Measurements from ENCODE around the gene DUSP9.

The DUSP9 gene

GRCh38 chrX:153635388-153635787 lies 11.6 kb upstream of the DUSP9 start:
- Histone ChIP-seq H3K36me3 (ENCODE audit: control insufficient read depth in 2 of 2, insufficient read depth in 1 of 2, low read length in 2 of 2) (no peaks in the 10 kb centered on the region), H3K4me1 (ENCODE audit: control insufficient read depth, insufficient read depth, low read length) (no peaks in the 10 kb centered on the region), H3K9me3 (ENCODE audit: control insufficient read depth, insufficient read depth, low read depth, low read length) (no peaks in the 10 kb centered on the region), H3K4me3 (ENCODE audit: low read depth, low read length) (no peak overlapping the region), H3K27ac (ENCODE audit: extremely low read depth, low read depth, low read length) (no peak overlapping the region)
- ChIA-PET POLR2A (interaction anchor here (0.6 kb wide), 1 partner anchor 53 kb away, joined by 6 read pairs; no protein-coding TSS in a partner anchor), CTCF (interaction anchor here (0.7 to 3.0 kb wide), 14 partner anchors 10 to 80 kb away, joined by 3 to 21 read pairs (median 6); partner anchors contain the start of genes CCNQ and DUSP9)
- TF ChIP-seq ZNF639 (tag by site-specific recombination; IDR thresholded peaks at IDR 0.05), result no peak
- no peak for TF ChIP-seq ZNF155 (tag by site-specific recombination; IDR thresholded peaks at IDR 0.05)
- TF ChIP-seq ZNF112 (tag by site-specific recombination; IDR thresholded peaks at IDR 0.05), result no peak
- TF ChIP-seq PRDM4 (tag by site-specific recombination; IDR thresholded peaks at IDR 0.05), result no peak
- TF ChIP-seq ZNF324 (tag by site-specific recombination; IDR thresholded peaks at IDR 0.05), result no peak
- TF ChIP-seq GLIS1 (tag by site-specific recombination; IDR thresholded peaks at IDR 0.05), result no peak
- TF ChIP-seq ZNF16 (tag by site-specific recombination; IDR thresholded peaks at IDR 0.05; ENCODE audit: low read depth), result no peak
- TF ChIP-seq ZNF148 (tag by site-specific recombination; IDR thresholded peaks at IDR 0.05; ENCODE audit: borderline replicate concordance), result no peak
- TF ChIP-seq KLF9 (tag by site-specific recombination; IDR thresholded peaks at IDR 0.05; ENCODE audit: low read depth), result no peak
- no peak for TF ChIP-seq OVOL3 (tag by site-specific recombination; IDR thresholded peaks at IDR 0.05)
- no peak for TF ChIP-seq ZNF585B (tag by site-specific recombination; IDR thresholded peaks at IDR 0.05)
- no peak for TF ChIP-seq ZNF664 (tag by site-specific recombination; IDR thresholded peaks at IDR 0.05)
- no peak for TF ChIP-seq ZNF473 (tag by site-specific recombination; IDR thresholded peaks at IDR 0.05)

- POLR2A ChIA-PET, result no interaction called here
- CTCF ChIA-PET, result interaction anchor here (0.7 to 3.0 kb wide), 23 partner anchors 9 to 81 kb away, joined by 3 to 21 read pairs (median 6); partner anchors contain the start of genes CCNQ and DUSP9
- no peak for TF ChIP-seq ZBTB48 (tag by site-specific recombination; IDR thresholded peaks at IDR 0.05)
- no peak for TF ChIP-seq WT1 (tag by site-specific recombination; IDR thresholded peaks at IDR 0.05)
- TF ChIP-seq ZNF449 (tag by site-specific recombination; IDR thresholded peaks at IDR 0.05), result peak; percentile 64
- TF ChIP-seq PRDM10 (tag by site-specific recombination; IDR thresholded peaks at IDR 0.05), result 0 out of 2 replicates have a peak, but pooled peaks have one; percentile 18
- TF ChIP-seq ZNF23 (tag by site-specific recombination; IDR thresholded peaks at IDR 0.05; ENCODE audit: borderline replicate concordance), result no peak
- TF ChIP-seq CTCF (tag by site-specific recombination; IDR thresholded peaks at IDR 0.05), result peak; percentile 73
- no peak for TF ChIP-seq ZNF785 (tag by site-specific recombination; IDR thresholded peaks at IDR 0.05)
These were observed 11.0 kb upstream of the DUSP9 start for GRCh38 chrX:153635788-153636668.

More at GRCh38 chrX:153635788-153636668, 11.0 kb upstream of the DUSP9 start:
- Histone ChIP-seq H3K36me3 (ENCODE audit: control insufficient read depth in 2 of 2, insufficient read depth in 1 of 2, low read length in 2 of 2) (no peaks in the 10 kb centered on the region), H3K9me3 (ENCODE audit: control insufficient read depth, insufficient read depth, low read depth, low read length) (no peaks in the 10 kb centered on the region), H3K27ac (ENCODE audit: extremely low read depth, low read depth, low read length) (no peak overlapping the region), H3K4me1 (ENCODE audit: control insufficient read depth, insufficient read depth, low read length) (no peaks in the 10 kb centered on the region), H3K4me3 (ENCODE audit: low read depth, low read length) (no peak overlapping the region)

Data from HEK293 (cell line).